BE2C (cell line): ENCODE data around the gene CDK2.
"Not testable (repeated sequence)": the region's sequence is repeated elsewhere in the genome, so short reads cannot be mapped to it uniquely, and the experiment has no call there.

Experiments
- DNase-seq: peaks from one replicate; pipeline ENCODE4 v3.0.0-alpha.2; 2020
- H3K27me3 ChIP-seq: fragments of 250-450 bp; sonication (Bioruptor Pico); 2 replicates; pipeline ENCODE4 v1.5.1; 2020; ENCODE audit warnings: mild to moderate bottlenecking
- H3K36me3 ChIP-seq: fragments of 250-450 bp; sonication (Bioruptor Pico); 2 replicates; pipeline ENCODE4 v1.5.1; 2020; ENCODE audit warnings: mild to moderate bottlenecking
- H3K4me1 ChIP-seq: fragments of 250-450 bp; sonication (Bioruptor Pico); 2 replicates; pipeline ENCODE4 v1.5.1; 2020
- H3K4me3 ChIP-seq: 2 replicates; pipeline ENCODE4 v1.5.1; 2011; ENCODE audit warnings: low read depth, low read length
- H3K9me3 ChIP-seq: fragments of 250-450 bp; sonication (Bioruptor Pico); 2 replicates; pipeline ENCODE4 v1.5.1; 2020
- TF ChIP-seq, protein P1 (sequence below): IDR thresholded peaks from 2 replicates; pipeline ENCODE4 v1.5.1; 2012; ENCODE audit warnings: mild to moderate bottlenecking, low read depth, low read length

The CDK2 gene

GRCh38 chr12:55995366-55995765 lies 28.7 kb downstream of the CDK2 start:
- no peaks in the 10 kb centered on the region for H3K27me3 ChIP-seq
- H3K4me1 ChIP-seq, result no peaks in the 10 kb centered on the region
- no peaks in the 10 kb centered on the region for H3K9me3 ChIP-seq
- DNase-seq, result no peak
- peaks cover 23% of the 10 kb centered on the region for H3K36me3 ChIP-seq
- no peak overlapping the region for H3K4me3 ChIP-seq
- TF ChIP-seq, protein P1, sequence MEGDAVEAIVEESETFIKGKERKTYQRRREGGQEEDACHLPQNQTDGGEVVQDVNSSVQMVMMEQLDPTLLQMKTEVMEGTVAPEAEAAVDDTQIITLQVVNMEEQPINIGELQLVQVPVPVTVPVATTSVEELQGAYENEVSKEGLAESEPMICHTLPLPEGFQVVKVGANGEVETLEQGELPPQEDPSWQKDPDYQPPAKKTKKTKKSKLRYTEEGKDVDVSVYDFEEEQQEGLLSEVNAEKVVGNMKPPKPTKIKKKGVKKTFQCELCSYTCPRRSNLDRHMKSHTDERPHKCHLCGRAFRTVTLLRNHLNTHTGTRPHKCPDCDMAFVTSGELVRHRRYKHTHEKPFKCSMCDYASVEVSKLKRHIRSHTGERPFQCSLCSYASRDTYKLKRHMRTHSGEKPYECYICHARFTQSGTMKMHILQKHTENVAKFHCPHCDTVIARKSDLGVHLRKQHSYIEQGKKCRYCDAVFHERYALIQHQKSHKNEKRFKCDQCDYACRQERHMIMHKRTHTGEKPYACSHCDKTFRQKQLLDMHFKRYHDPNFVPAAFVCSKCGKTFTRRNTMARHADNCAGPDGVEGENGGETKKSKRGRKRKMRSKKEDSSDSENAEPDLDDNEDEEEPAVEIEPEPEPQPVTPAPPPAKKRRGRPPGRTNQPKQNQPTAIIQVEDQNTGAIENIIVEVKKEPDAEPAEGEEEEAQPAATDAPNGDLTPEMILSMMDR, result no peak

GRCh38 chr12:55996201-55996714 lies 29.6 kb downstream of the CDK2 start:
- Histone ChIP-seq H3K4me3 (peak overlapping the region; percentile 64), H3K4me1 (no peaks in the 10 kb centered on the region), H3K27me3 (no peaks in the 10 kb centered on the region), H3K9me3 (no peaks in the 10 kb centered on the region), H3K36me3 (peaks cover 16% of the 10 kb centered on the region)
- TF ChIP-seq, protein P1, result peak; percentile 91
- DNase-seq, result peak; percentile 35

GRCh38 chr12:55996715-55997534 lies 30.3 kb downstream of the CDK2 start, which contains the start of gene SUOX:
Gene SUOX, plus strand, starts transcription at chr12:55997276. Its CDS starts 4,946 bp downstream, at chr12:56002222.
- DNase-seq, result peak; percentile 96
- Histone ChIP-seq H3K36me3 (peaks cover 13% of the 10 kb centered on the region), H3K9me3 (no peaks in the 10 kb centered on the region), H3K4me3 (peak within 1 kb of the TSS; percentile 64), H3K27me3 (no peaks in the 10 kb centered on the region), H3K4me1 (no peaks in the 10 kb centered on the region)
- TF ChIP-seq, protein P1, result no peak

- no peaks in the 10 kb centered on the region for H3K27me3 ChIP-seq
- no peaks in the 10 kb centered on the region for H3K9me3 ChIP-seq
- peak overlapping the region; percentile 64 for H3K4me3 ChIP-seq
- H3K4me1 ChIP-seq, result no peaks in the 10 kb centered on the region
- no peak for DNase-seq
- TF ChIP-seq, protein P1, result no peak
- H3K36me3 ChIP-seq, result peaks cover 7% of the 10 kb centered on the region
Measured at GRCh38 chr12:55997535-55997859, 30.9 kb downstream of the CDK2 start.

- DNase-seq, H3K4me3 ChIP-seq: not testable (repeated sequence)
Measured at GRCh38 chr12:55999522-55999921, 32.9 kb downstream of the CDK2 start.

GRCh38 chr12:55999999-56000540 lies 33.4 kb downstream of the CDK2 start:
- not testable (repeated sequence) for H3K4me3 ChIP-seq, H3K27me3 ChIP-seq, H3K4me1 ChIP-seq, DNase-seq, H3K9me3 ChIP-seq, H3K36me3 ChIP-seq

More at GRCh38 chr12:55999522-55999921, 32.9 kb downstream of the CDK2 start:
- not testable (repeated sequence) for H3K27me3 ChIP-seq, H3K9me3 ChIP-seq, H3K36me3 ChIP-seq, H3K4me1 ChIP-seq

DNA sequence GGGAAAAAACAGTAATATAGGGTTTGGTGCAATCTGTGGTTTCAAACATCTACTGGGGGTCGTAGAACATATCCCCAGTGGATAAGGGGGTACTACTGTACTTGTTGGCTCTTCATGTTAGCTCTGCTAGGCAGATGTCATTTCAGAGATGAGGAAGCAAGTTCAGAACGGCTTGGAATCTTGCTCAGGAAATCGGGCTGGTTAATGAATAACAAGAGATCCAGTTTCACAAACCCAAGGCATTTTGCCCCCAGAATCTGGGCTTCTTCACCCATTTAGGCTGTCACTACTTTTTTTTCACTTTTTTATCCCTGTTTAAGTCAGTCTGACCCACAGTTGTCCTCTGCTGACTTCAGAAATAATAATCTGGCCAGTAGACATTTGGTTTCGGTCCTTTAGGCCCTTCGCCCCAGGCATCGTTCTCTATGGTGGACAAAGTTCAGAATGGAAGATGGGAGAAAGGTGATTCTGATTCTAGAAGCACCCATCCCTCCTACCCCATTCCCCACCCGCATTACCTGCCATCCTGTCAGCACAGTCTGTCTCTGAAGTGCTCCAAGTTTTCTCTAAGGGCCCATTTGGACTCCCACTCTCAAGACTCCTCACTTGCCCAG lies 35.0 kb downstream of the CDK2 start:
- H3K27me3 ChIP-seq, result no peaks in the 10 kb centered on the region
- peaks cover 5% of the 10 kb centered on the region for H3K36me3 ChIP-seq
- H3K9me3 ChIP-seq, result no peaks in the 10 kb centered on the region
- no peak overlapping the region for H3K4me3 ChIP-seq
- TF ChIP-seq, protein P1, result no peak
- DNase-seq, result no peak
- no peaks in the 10 kb centered on the region for H3K4me1 ChIP-seq

DNA sequence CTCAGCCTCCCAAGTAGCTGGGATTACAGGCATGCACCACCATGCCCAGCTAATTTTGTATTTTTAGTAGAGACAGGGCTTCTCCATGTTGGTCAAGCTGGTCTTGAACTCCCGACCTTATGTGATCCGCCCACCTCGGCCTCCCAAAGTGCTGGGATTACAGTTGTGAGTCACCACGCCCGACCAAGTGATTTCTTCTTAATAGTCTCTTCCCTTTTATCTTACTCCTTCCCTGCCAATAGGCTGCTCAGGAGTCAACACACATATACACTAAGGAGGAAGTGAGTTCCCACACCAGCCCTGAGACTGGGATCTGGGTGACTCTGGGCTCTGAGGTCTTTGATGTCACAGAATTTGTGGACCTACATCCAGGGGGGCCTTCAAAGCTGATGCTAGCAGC lies 36.7 kb downstream of the CDK2 start:
- H3K9me3 ChIP-seq, H3K27me3 ChIP-seq, H3K36me3 ChIP-seq, DNase-seq, H3K4me1 ChIP-seq, H3K4me3 ChIP-seq: not testable (repeated sequence)
